Dendritic cell treated with granulocyte-macrophage colony-stimulating factor and Interleukin-4, amounts not matched to agents 40 ng/mL and 50 ng/mL, for 4 days (primary cell): ENCODE results near the gene RCOR2.

Experiments
- H3K27ac Mint-ChIP-seq: one replicate; pipeline ENCODE4 v1.8.0; 2022; ENCODE audit warnings: mild to moderate bottlenecking, mixed read lengths
- H3K27me3 Mint-ChIP-seq: one replicate; pipeline ENCODE4 v1.8.0; 2022; ENCODE audit warnings: mild to moderate bottlenecking, mixed read lengths
- H3K36me3 Mint-ChIP-seq: one replicate; pipeline ENCODE4 v1.8.0; 2022; ENCODE audit warnings: low read depth, mixed read lengths
- H3K4me1 Mint-ChIP-seq: one replicate; pipeline ENCODE4 v1.8.0; 2022; ENCODE audit warnings: low read depth, mixed read lengths
- H3K4me3 Mint-ChIP-seq: one replicate; pipeline ENCODE4 v1.8.0; 2022; ENCODE audit warnings: mild to moderate bottlenecking, moderate library complexity, mixed read lengths
- H3K9me3 Mint-ChIP-seq: one replicate; pipeline ENCODE4 v1.8.0; 2022; ENCODE audit warnings: mixed read lengths
- intact Hi-C: fragments of 100-400 bp; cut with micrococcal nuclease; formaldehyde crosslinking; loops from one replicate; pipeline ENCODE4 v1.15.0; 2022

RCOR2 gene

DNA sequence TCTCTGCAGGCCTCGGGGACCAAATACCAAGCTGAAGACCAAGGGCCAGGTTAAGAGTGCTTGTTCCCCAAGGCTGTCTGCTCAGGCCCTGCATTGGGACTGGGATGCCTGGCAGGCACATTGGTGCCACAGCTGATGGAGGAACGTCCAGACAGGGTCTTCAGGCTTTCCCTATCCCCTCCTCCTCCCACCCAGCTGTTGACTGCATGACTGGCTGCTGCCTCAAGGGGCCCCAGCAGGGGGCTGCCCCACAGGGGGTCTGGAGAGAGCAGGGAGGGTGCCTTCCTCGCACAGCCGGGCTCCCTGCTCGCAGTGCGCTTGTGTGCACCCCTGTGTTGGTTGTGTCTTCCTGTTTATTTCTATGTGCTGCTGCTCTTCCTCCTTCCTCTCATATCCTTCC lies 9.9 kb downstream of the RCOR2 start:
- H3K27ac Mint-ChIP-seq: no peak overlapping the region
- intact Hi-C loops: no loop called here
- peaks cover 32% of the 10 kb centered on the region for H3K4me1 Mint-ChIP-seq
- H3K9me3 Mint-ChIP-seq: no peaks in the 10 kb centered on the region
- H3K27me3 Mint-ChIP-seq: no peaks in the 10 kb centered on the region
- no peak overlapping the region for H3K4me3 Mint-ChIP-seq
- peaks cover 96% of the 10 kb centered on the region for H3K36me3 Mint-ChIP-seq

DNA sequence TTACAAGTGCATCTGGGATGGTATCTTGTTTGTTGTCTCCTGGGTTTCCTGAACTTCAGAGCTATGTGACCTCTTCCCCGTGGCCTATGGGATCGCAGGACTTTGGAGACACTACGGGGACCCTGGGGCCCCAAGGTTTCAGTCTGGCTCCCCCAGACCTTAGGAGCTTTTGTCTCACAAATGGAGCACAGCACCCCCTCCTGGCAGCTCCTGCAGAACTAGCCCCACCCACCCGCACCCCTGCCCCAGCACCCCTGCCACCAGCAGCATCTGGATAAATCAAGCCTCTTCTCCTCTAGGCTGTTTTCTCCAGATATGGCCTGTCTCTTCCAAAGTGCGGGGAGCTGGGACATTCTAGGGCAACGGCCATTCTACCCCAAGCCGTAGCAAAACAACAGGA lies 10.4 kb downstream of the RCOR2 start:
- H3K4me1 Mint-ChIP-seq: peaks cover 32% of the 10 kb centered on the region
- no peaks in the 10 kb centered on the region for H3K9me3 Mint-ChIP-seq
- no peaks in the 10 kb centered on the region for H3K27me3 Mint-ChIP-seq
- H3K4me3 Mint-ChIP-seq: no peak overlapping the region
- no peak overlapping the region for H3K27ac Mint-ChIP-seq
- H3K36me3 Mint-ChIP-seq: peaks cover 99% of the 10 kb centered on the region
- intact Hi-C loops: no loop called here

DNA sequence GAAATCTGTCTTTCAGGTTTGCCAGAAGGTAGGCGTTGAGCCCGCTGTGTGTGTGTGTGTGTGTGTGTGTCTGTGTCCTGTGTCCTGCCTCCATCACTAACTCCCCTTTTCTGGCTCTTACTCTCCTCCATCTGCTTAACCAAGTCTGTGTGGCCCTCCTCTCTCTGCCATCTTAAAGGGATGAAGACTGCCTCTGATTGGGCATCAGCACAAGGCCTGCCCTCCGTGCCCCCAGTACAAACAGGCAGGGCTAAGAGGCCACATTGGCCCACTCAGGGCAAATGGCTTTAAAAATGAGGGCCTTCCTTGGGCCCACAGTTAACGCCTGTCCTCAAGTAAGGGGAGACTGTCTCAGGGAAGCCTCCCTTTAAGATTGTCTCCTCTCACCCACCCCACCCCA lies 10.9 kb downstream of the RCOR2 start:
- H3K4me3 Mint-ChIP-seq: no peak overlapping the region
- H3K36me3 Mint-ChIP-seq: peaks cover 99% of the 10 kb centered on the region
- intact Hi-C loops: no loop called here
- H3K4me1 Mint-ChIP-seq: peaks cover 32% of the 10 kb centered on the region
- H3K9me3 Mint-ChIP-seq: no peaks in the 10 kb centered on the region
- no peak overlapping the region for H3K27ac Mint-ChIP-seq
- H3K27me3 Mint-ChIP-seq: no peaks in the 10 kb centered on the region

DNA sequence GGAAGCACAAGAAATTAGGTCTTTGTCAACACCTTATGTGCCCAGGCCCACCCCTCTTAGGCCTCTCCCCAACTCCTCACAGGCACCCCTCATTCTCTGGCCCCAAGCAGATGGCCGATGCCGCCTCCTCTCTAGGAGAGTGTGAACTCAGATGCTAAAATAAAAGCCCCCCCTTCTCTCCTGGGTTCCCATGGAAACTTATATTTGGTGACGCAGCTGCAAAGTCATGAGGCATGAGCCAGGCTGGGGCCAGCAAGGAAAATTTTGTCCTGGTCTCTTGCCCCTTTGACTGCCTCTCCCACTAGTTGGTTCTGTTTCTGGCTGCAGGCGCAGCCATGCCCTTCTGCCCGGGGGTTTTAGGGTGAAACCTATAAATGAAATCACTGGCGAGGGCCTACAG lies 11.8 kb downstream of the RCOR2 start:
- peaks cover 99% of the 10 kb centered on the region for H3K36me3 Mint-ChIP-seq
- no peaks in the 10 kb centered on the region for H3K27me3 Mint-ChIP-seq
- H3K4me3 Mint-ChIP-seq: no peak overlapping the region
- no peak overlapping the region for H3K27ac Mint-ChIP-seq
- no peaks in the 10 kb centered on the region for H3K9me3 Mint-ChIP-seq
- intact Hi-C loops: no loop called here
- H3K4me1 Mint-ChIP-seq: peaks cover 32% of the 10 kb centered on the region

DNA sequence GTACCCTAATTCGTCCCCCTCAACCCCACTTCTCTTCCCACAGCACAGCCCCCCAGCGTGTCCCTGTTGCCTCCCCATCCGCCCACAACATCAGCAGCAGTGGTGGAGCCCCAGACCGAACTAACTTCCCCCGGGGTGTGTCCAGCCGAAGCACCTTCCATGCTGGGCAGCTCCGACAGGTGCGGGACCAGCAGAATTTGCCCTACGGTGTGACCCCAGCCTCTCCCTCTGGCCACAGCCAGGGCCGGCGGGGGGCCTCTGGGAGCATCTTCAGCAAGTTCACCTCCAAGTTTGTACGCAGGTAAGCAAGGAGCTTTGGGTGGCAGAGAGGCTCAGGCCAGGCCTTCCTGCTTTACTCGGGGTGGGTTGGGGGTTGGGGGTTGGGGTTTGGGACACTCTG lies 12.2 kb downstream of the RCOR2 start:
- peaks cover 99% of the 10 kb centered on the region for H3K36me3 Mint-ChIP-seq

DNA sequence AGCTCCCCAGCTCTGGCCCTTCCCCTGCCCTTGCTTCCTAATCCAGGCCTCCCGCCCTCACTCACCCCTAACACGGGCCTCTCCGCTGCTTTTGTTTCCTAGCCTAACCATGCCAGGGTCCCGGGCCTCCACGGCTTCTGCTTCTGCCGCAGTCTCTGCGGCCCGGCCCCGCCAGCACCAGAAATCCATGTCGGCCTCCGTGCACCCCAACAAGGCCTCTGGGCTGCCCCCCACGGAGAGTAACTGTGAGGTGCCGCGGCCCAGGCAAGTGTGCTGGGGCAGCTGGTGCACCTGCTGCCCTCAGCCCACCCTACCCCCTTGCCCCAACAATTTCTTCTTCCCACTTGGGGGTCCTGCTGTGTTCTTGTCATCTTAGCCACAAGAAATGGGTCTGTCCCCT lies 13.1 kb downstream of the RCOR2 start:
- Mint-ChIP-seq H3K9me3 (no peaks in the 10 kb centered on the region), H3K4me3 (no peak overlapping the region), H3K27ac (no peak overlapping the region), H3K36me3 (peaks cover 100% of the 10 kb centered on the region), H3K4me1 (peaks cover 30% of the 10 kb centered on the region), H3K27me3 (no peaks in the 10 kb centered on the region)
- intact Hi-C loops: no loop called here

More for the DNA sequence above, 12.2 kb downstream of the RCOR2 start:
- H3K27me3 Mint-ChIP-seq: no peaks in the 10 kb centered on the region
- H3K4me3 Mint-ChIP-seq: no peak overlapping the region
- H3K27ac Mint-ChIP-seq: no peak overlapping the region
- peaks cover 32% of the 10 kb centered on the region for H3K4me1 Mint-ChIP-seq
- H3K9me3 Mint-ChIP-seq: no peaks in the 10 kb centered on the region
- intact Hi-C loops: no loop called here

DNA sequence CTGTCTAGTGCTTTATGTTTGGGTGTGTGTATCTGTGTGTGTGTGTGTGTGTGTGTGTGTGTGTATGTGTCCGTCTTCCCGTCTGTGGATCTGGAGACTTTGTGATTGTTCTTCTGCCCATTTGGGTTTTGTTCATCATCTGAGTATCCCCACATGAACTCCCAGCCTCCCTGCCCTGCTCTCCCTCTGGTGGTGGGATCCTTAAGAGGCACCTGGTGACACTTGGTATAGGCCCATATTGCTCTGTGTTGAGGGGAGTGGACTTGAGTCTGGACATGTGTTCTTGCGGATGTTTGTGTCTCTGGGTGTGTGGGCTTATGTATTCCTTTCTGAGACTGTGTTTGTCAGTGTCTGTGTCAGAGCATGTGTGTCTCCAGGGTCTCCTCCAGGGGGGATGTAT lies 15.3 kb downstream of the RCOR2 start:
- H3K9me3 Mint-ChIP-seq: no peaks in the 10 kb centered on the region
- intact Hi-C loops: no loop called here
- peaks cover 100% of the 10 kb centered on the region for H3K36me3 Mint-ChIP-seq
- no peak overlapping the region for H3K4me3 Mint-ChIP-seq
- no peak overlapping the region for H3K27ac Mint-ChIP-seq
- H3K4me1 Mint-ChIP-seq: peaks cover 14% of the 10 kb centered on the region
- H3K27me3 Mint-ChIP-seq: no peaks in the 10 kb centered on the region

DNA sequence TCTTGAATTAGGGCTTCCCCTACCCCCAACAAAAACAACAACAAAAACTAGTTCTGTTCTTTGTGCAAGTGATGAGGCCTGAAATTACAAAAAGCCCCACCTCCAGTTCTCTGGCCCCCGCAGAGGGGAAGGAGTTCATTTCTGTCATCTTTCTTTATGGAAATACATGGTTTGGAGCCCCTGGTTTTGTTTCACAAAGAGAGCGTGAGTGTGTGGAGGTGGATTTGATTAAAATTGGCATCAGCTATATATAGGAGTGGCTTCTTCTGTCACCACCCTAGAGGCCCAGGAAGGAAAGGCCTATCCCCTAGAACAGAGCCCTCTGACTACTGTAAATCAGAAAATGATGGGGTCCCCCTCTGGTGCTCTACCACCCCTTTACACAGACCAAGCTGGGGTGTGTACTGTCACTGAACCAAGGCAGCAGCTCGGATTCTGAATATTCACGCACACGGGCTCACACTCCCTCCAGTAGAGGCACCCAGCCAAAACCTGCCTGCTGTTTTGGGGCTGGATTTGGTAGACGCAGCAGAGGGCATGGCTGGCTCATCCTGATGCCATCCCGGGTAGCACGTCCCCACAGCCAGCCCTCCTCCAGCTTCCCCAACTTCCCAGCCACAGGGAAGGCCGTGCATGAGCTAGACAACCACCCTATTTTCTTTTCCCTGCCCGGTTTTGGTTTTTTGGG lies 19.4 kb downstream of the RCOR2 start:
- Mint-ChIP-seq H3K27ac (no peak overlapping the region), H3K4me1 (peaks cover 13% of the 10 kb centered on the region), H3K27me3 (no peaks in the 10 kb centered on the region), H3K36me3 (peaks cover 95% of the 10 kb centered on the region), H3K4me3 (no peak overlapping the region), H3K9me3 (no peaks in the 10 kb centered on the region)
- intact Hi-C loops: no loop called here

DNA sequence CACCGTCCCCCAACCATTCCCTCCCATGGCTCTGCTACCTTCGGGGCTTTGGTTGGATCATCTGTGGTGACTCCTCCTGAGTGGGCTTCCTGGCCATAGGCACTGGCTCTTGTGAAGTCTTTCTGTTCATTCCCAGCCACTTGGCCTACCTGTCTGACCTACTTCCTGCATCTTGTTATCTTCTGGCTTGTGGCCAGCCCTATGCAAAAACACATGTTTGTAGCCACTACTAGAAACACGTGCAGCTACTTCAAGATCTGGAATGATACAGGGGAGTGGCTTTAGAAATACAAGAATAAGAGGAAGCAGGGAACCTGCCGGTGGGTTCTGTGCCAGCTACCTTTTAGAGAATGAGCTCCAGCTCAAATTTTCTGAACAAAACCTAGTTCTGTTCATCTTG lies 20.9 kb downstream of the RCOR2 start:
- H3K4me1 Mint-ChIP-seq: peaks cover 28% of the 10 kb centered on the region
- H3K36me3 Mint-ChIP-seq: peaks cover 90% of the 10 kb centered on the region
- intact Hi-C loops: no loop called here
- H3K4me3 Mint-ChIP-seq: no peak overlapping the region
- no peaks in the 10 kb centered on the region for H3K27me3 Mint-ChIP-seq
- H3K27ac Mint-ChIP-seq: no peak overlapping the region
- no peaks in the 10 kb centered on the region for H3K9me3 Mint-ChIP-seq

DNA sequence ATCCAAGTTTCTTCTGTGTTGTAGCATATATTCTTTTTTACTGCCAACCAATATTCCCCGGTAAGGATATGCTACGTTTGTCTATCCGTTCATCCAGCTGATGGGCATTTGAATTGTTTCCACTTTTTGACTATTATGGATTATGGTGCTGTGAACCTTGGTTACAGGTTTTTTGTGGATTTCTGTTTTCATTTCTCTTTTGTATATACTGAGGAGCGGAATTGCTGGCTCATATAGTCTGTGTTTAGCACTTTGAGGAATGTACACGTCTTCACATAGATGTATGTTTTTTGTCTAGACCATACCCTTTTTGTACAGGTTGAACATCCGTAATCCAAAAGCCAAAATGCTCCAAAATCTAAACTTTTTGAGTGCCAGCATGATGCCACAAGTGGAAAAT lies 23.6 kb downstream of the RCOR2 start:
- Mint-ChIP-seq H3K27ac (no peak overlapping the region), H3K9me3 (no peaks in the 10 kb centered on the region), H3K4me1 (peaks cover 55% of the 10 kb centered on the region), H3K36me3 (peaks cover 80% of the 10 kb centered on the region), H3K4me3 (no peak overlapping the region), H3K27me3 (no peaks in the 10 kb centered on the region)
- intact Hi-C loops: no loop called here

DNA sequence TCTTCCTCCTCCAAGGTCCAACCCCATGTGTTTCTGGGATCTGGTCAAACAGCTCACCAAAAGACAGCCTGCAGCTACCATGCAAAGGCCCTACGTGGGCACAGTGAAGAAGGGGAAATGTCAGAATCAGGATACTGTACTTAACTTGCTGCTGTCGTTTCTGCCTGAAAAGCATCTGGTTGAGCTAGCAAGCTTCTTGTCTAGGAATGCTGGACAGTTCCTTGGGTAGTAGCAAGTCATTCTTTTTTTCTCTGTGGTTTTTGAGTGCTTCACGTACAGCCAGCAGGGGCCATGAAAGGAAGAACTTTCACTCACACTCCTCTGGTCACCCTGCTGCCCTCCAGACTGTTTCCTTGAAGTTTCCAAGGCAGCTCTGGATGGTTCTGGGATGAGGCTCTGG lies 24.7 kb downstream of the RCOR2 start:
- peaks cover 66% of the 10 kb centered on the region for H3K4me1 Mint-ChIP-seq
- H3K9me3 Mint-ChIP-seq: no peaks in the 10 kb centered on the region
- peak overlapping the region; percentile 30 for H3K27ac Mint-ChIP-seq
- intact Hi-C loops: no loop called here
- no peak overlapping the region for H3K4me3 Mint-ChIP-seq
- H3K27me3 Mint-ChIP-seq: no peaks in the 10 kb centered on the region
- peaks cover 69% of the 10 kb centered on the region for H3K36me3 Mint-ChIP-seq

DNA sequence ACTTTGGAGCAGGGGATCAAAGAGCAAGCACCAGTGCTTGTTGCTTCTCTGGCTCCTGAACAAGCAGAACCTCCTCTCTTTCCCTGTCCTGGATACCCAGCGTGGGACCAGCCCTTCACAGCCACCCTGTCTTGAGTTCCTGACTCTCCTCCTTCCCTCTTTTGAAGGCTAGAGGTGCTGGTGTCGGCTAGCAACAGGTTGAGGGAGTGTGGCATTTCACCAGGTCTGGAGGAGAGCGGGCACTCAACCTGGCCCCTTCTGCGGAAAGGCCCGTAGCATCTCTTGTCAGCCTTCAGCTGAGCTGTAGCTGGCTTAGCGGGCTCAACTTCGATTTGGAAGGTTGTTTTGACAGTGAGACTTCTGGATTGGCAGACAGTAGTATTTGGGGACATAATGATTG lies 26.6 kb downstream of the RCOR2 start:
- Mint-ChIP-seq H3K27me3 (no peaks in the 10 kb centered on the region), H3K36me3 (peaks cover 50% of the 10 kb centered on the region), H3K4me1 (peaks cover 84% of the 10 kb centered on the region), H3K4me3 (no peak overlapping the region), H3K27ac (no peak overlapping the region), H3K9me3 (no peaks in the 10 kb centered on the region)
- intact Hi-C loops: no loop called here

DNA sequence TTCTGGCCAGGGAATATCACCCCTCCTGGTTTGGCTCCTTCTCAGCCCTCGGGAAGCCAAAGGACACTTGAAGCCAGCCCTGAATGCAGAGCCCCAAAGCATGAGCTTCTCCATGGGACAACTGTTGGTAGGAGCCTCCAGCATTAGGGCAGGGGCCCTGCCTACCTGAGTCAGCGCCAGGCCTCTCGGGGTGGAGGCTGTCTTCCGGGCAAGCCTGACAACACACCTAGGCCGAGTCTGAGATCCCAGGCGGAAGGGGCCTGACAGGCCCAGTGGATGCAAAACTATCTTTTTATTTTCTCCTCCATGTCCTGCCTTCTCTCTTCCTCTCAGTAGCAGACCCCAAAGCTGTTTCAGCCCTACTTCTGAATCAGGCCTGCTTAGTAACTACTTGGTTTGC lies 27.6 kb downstream of the RCOR2 start:
- peaks cover 83% of the 10 kb centered on the region for H3K4me1 Mint-ChIP-seq
- intact Hi-C loops: loop anchor here (5.0 kb wide), 1 partner anchor 52 kb away; the partner anchor contains the start of gene MARK2

DNA sequence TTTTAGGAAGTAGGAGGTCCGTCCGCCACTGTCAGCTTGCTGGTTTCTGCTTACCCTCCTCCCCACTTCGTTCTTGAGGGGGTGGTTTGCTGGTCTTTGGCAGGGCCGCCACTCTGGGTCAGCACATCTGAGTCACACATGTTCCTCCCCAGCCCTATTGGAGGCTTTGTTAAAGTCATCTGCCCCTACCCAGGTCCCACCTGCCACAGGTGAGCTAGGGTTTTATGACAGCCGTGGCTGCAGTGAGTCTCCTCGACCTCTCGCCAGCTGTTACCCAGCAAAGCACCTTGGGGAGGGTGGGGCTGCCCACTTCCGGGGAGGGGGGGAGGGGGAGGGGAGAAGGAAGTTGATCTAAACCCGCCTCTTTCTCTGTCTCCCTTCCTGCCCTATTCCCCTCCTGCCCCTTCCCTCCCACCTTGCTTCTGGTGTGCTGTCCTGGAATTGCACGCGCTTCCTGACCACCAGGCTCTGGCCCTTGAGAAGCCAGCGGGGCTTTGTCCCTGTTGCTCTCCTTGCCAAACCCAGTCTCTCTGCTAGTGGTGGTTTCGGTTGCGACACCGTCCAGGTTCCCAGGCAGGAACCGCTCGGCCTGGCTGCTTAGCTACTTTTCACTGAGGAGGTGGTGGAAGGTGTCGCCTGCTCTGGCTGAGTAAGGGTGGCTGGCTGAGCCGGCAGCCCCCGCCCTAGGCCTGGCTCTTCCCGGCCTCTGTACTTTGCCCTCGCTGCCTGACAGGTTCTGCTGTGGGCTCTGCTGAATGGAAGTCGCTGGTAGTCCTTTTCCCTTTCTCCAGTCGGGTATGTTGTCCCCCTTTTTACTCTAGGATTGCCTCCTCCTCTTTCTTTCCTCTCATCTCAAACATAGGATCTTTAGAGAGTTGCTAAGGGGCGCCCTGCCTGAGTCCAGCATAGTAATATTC lies 28.5 kb downstream of the RCOR2 start:
- H3K27ac Mint-ChIP-seq: peak overlapping the region; percentile 91
- intact Hi-C loops: loop anchor here (5.0 kb wide), 1 partner anchor 51 kb away; the partner anchor contains the start of gene MARK2
- no peaks in the 10 kb centered on the region for H3K9me3 Mint-ChIP-seq
- peaks cover 42% of the 10 kb centered on the region for H3K36me3 Mint-ChIP-seq
- H3K27me3 Mint-ChIP-seq: no peaks in the 10 kb centered on the region
- H3K4me3 Mint-ChIP-seq: peak overlapping the region; percentile 83
- H3K4me1 Mint-ChIP-seq: peaks cover 88% of the 10 kb centered on the region

More for the DNA sequence above, 27.6 kb downstream of the RCOR2 start:
- no peaks in the 10 kb centered on the region for H3K27me3 Mint-ChIP-seq
- peak overlapping the region; percentile 83 for H3K4me3 Mint-ChIP-seq
- H3K9me3 Mint-ChIP-seq: no peaks in the 10 kb centered on the region
- H3K27ac Mint-ChIP-seq: peak overlapping the region; percentile 91
- peaks cover 48% of the 10 kb centered on the region for H3K36me3 Mint-ChIP-seq
